Airway epithelial cell (primary cell): Measurements from ENCODE around the gene GRWD1. TPM values are rescaled to one million over a fixed set of nuclear protein-coding genes. Genes with fewer than 3 reads are reported as not detected.

ENCODE experiments used
- total RNA-seq: library from RNA; depleted of rRNA; stranded (reverse); fragments of >200 nt; gene quantifications from 2 replicates; pipeline ENCODE4 v1.2.3, GENCODE V29; 2015

Gene GRWD1
- total RNA-seq, result 46.8 and 50.1 TPM in 2 replicates

DNA sequence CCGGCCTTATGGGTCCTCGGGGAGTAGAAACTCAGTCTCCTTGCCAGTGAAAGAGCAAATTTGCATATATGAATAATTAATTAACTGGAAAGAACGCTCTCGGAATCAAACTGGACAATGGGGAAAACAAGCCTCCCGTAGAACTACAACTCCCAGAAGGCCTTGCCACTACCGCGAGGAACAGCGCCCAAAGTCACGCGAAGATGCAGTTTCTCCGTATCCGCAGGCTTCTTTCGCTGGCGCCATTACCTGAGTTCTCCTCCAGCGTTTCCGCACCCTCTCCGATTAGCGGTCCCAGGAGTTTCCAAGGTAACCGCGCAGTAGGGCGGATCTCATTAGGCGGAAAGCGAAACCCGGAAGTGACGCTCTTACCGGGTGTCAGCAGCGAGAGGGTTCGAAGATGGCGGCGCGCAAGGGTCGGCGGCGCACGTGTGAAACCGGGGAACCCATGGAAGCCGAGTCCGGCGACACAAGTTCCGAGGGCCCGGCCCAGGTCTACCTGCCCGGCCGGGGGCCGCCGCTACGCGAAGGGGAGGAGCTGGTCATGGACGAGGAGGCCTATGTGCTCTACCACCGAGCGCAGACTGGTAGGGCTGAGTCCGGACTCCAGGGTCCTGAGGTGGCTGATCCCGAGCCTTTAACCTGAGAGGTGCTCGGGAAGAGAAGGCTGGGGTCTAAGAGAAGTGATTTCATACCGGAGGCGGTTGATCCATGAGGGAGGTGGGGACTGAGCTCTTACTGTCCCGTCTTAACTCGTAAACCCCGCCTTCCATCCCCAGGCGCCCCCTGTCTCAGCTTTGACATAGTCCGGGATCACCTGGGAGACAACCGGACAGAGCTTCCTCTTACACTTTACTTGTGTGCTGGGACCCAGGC is at the start of gene GRWD1:
TSS of gene GRWD1 (plus strand) at position 378 of the 876 bp plus-strand sequence. CDS start at position 401, 23 bp downstream.

DNA sequence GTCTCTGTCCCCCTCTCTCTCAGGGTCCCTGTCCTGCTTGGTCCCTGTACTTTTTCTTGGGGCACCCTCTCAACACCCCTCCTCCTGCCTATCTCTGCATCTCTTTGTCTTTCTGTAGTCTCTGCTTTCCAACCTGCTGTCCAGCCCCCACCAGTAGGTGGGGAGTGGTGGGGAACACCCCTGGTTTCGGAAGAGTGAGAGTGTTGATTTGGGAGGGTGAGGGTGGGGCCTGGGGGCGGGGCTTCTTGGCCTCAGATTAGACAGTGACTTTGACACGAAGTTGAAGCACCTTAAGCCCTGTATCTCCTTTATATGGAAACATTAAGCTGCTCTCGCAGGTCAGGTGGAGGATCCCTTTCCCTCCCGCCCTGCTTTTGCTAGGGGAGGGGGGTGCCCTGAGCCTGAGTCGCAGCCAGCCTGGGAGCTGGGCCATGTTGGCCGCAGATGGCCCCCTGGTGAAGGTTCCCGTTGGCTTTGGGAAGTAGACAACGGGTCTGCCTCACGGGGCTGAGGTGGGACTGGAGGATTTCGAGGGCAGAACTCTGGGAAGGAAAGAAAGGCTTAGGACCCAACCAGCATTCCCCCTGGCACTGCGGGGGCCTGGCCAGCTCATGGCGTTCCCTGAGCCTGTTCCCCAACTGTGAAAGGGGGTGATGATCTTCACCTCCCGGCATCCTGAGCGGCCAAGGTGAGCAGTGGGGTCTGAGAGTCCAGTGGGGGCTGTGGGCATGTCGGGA is 9.6 kb downstream of the GRWD1 start, which contains the start of gene KCNJ14:
TSS of gene KCNJ14 (plus strand) at position 404 of the 737 bp plus-strand sequence. CDS start 6,151 bp downstream, outside the sequence.

GRCh38 chr19:48469289-48469881 is 23.6 kb downstream of the GRWD1 start, which contains the start of gene CYTH2:
TSS of gene CYTH2 (plus strand) at chr19:48469369. CDS start at chr19:48469508, 139 bp downstream.

Other genes starting within 250 kb of the GRWD1 start
- 4.5 and 8.3 TPM in 2 replicates for gene CARD8, start 190.1 kb upstream of the GRWD1 start, total RNA-seq
- gene ZNF114, start 175.9 kb upstream of the GRWD1 start, total RNA-seq, result 0.21 and 0.46 TPM in 2 replicates
- 19.0 and 30.5 TPM in 2 replicates for gene EMP3, start 120.4 kb upstream of the GRWD1 start, total RNA-seq
- gene TMEM143, start 82.0 kb upstream of the GRWD1 start, total RNA-seq, result 4.7 and 5.1 TPM in 2 replicates
- not detected in 2 replicates for gene SYNGR4, start 81.6 kb upstream of the GRWD1 start, total RNA-seq
- 85.5 and 149 TPM in 2 replicates for gene KDELR1, start 54.4 kb upstream of the GRWD1 start, total RNA-seq
- 0.14 and 0.28 TPM in 2 replicates for gene GRIN2D, start 52.3 kb upstream of the GRWD1 start, total RNA-seq
- gene KCNJ14, start 9.6 kb downstream of the GRWD1 start, total RNA-seq, result 0.05 and 0.42 TPM in 2 replicates
- gene CYTH2, start 23.4 kb downstream of the GRWD1 start, total RNA-seq, result 33.1 and 53.2 TPM in 2 replicates
- 5.8 and 7.5 TPM in 2 replicates for gene LMTK3, start 65.9 kb downstream of the GRWD1 start, total RNA-seq
- 60.3 and 60.8 TPM in 2 replicates for gene SULT2B1, start 106.2 kb downstream of the GRWD1 start, total RNA-seq
- gene SPACA4, start 160.8 kb downstream of the GRWD1 start, total RNA-seq, result not detected in 2 replicates
- 2.0 and 6.7 TPM in 2 replicates for gene FAM83E, start 169.1 kb downstream of the GRWD1 start, total RNA-seq
- 2,904 and 4,070 TPM in 2 replicates for gene RPL18, start 173.2 kb downstream of the GRWD1 start, total RNA-seq
- 13.8 and 15.9 TPM in 2 replicates for gene SPHK2, start 173.5 kb downstream of the GRWD1 start, total RNA-seq
- gene DBP, start 191.4 kb downstream of the GRWD1 start, total RNA-seq, result 9.7 TPM in 2 replicates
- gene CA11, start 200.2 kb downstream of the GRWD1 start, total RNA-seq, result 2.1 and 2.4 TPM in 2 replicates
- gene NTN5, start 227.0 kb downstream of the GRWD1 start, total RNA-seq, result not detected in 2 replicates
- 10.4 and 10.5 TPM in 2 replicates for gene FUT2, start 250.0 kb downstream of the GRWD1 start, total RNA-seq